BLaER1 treated with 17β-estradiol and CSF1 and Interleukin-3, amounts not matched to agents 10 nM and 100 nM (cell line): Measurements from ENCODE around the gene DHDH.

ENCODE experiments used
- H3K27ac ChIP-seq, 11 experiments: shearing (Covaris generic); formaldehyde crosslinking; 2 replicates each; pipeline ENCODE4 v1.8.1; 2022
- H3K27me3 ChIP-seq, 11 experiments: shearing (Covaris generic); formaldehyde crosslinking; 2 replicates each; pipeline ENCODE4 v1.8.1; 2022
- H3K36me3 ChIP-seq, 11 experiments: shearing (Covaris generic); formaldehyde crosslinking; 2 replicates each; pipeline ENCODE4 v1.8.1; 2022
- H3K4me1 ChIP-seq, 10 experiments: shearing (Covaris generic); formaldehyde crosslinking; 2 replicates each; pipeline ENCODE4 v1.8.1; 2022
- H3K4me2 ChIP-seq, 11 experiments: shearing (Covaris generic); formaldehyde crosslinking; 2 replicates each; pipeline ENCODE4 v1.8.1; 2022
- H3K4me3 ChIP-seq, 10 experiments: shearing (Covaris generic); formaldehyde crosslinking; 2 replicates each; pipeline ENCODE4 v1.8.1; 2022
- H3K9ac ChIP-seq, 11 experiments: shearing (Covaris generic); formaldehyde crosslinking; 2 replicates each; pipeline ENCODE4 v1.8.1; 2022
- H3K9me3 ChIP-seq, 11 experiments: shearing (Covaris generic); formaldehyde crosslinking; replicated peaks in 1 of 11; 2 replicates each; pipeline ENCODE4 v1.8.1; 2022
- H4K20me1 ChIP-seq, 11 experiments: shearing (Covaris generic); formaldehyde crosslinking; 2 replicates each; pipeline ENCODE4 v1.8.1; 2022
- Cebpa-rat ChIP-seq, 11 experiments: shearing (Covaris generic); IDR thresholded peaks; 2 replicates each; pipeline ENCODE4 v1.8.1; 2022

The DHDH gene

GRCh38 chr19:48934837-48935236, 1.3 kb downstream of the DHDH start:
- Histone ChIP-seq H3K27ac (no peak overlapping the region), H3K9ac (no peak overlapping the region), H3K9me3 (peaks cover 0 to 11% (median 0%) of the 10 kb centered on the region in 11 experiments; a peak in 6 of 22 replicates), H3K36me3 (no peaks in the 10 kb centered on the region), H4K20me1 (no peaks in the 10 kb centered on the region), H3K27me3 (peaks cover 12 to 27% (median 22%) of the 10 kb centered on the region in 11 experiments), H3K4me2 (no peak overlapping the region), H3K4me3 (no peak overlapping the region), H3K4me1 (peaks cover 6 to 28% (median 16%) of the 10 kb centered on the region in 10 experiments; a peak in 18 of 20 replicates)
- TF ChIP-seq Cebpa-rat (IDR thresholded peaks at IDR 0.05): no peak

GRCh38 chr19:48935864-48936263, 2.4 kb downstream of the DHDH start:
- peaks cover 6 to 21% (median 10%) of the 10 kb centered on the region in 11 experiments for H3K9me3 ChIP-seq
- H3K27me3 ChIP-seq: peaks cover 12 to 27% (median 22%) of the 10 kb centered on the region in 11 experiments
- H4K20me1 ChIP-seq: no peaks in the 10 kb centered on the region

GRCh38 chr19:48938256-48938655, 4.8 kb downstream of the DHDH start:
- peaks cover 4 to 15% (median 10%) of the 10 kb centered on the region in 11 experiments; a peak in 18 of 22 replicates for H3K27me3 ChIP-seq
- peaks cover 12 to 27% (median 18%) of the 10 kb centered on the region in 11 experiments for H3K9me3 ChIP-seq
- peak overlapping the region in 4 of 11 experiments; percentile 10 to 38 (median 16); a peak in 4 of 22 replicates for H3K4me2 ChIP-seq
- no peaks in the 10 kb centered on the region for H4K20me1 ChIP-seq
- H3K27ac ChIP-seq: no peak overlapping the region
- H3K9ac ChIP-seq: no peak overlapping the region
- no peak overlapping the region for H3K4me3 ChIP-seq
- H3K4me1 ChIP-seq: peaks cover under 1 to 26% (median 12%) of the 10 kb centered on the region in 10 experiments; a peak in 18 of 20 replicates
- H3K36me3 ChIP-seq: peaks cover 0 to 8% (median 0%) of the 10 kb centered on the region in 11 experiments; a peak in 2 of 22 replicates
- no peak for TF ChIP-seq Cebpa-rat (IDR thresholded peaks at IDR 0.05)

More at GRCh38 chr19:48935864-48936263, 2.4 kb downstream of the DHDH start:
- Histone ChIP-seq H3K4me3 (no peak overlapping the region), H3K9ac (no peak overlapping the region), H3K4me2 (no peak overlapping the region), H3K27ac (no peak overlapping the region), H3K4me1 (peaks cover 6 to 28% (median 16%) of the 10 kb centered on the region in 10 experiments; a peak in 18 of 20 replicates), H3K36me3 (peaks cover 0 to 6% (median 0%) of the 10 kb centered on the region in 11 experiments; a peak in 2 of 22 replicates)
- TF ChIP-seq Cebpa-rat (IDR thresholded peaks at IDR 0.05): no peak

GRCh38 chr19:48940902-48941301, 7.4 kb downstream of the DHDH start:
- no peak for TF ChIP-seq Cebpa-rat (IDR thresholded peaks at IDR 0.05)
- Histone ChIP-seq H3K36me3 (peaks cover 0 to 8% (median 0%) of the 10 kb centered on the region in 11 experiments; a peak in 2 of 22 replicates), H3K27me3 (no peaks in the 10 kb centered on the region), H3K4me2 (no peak overlapping the region), H3K27ac (no peak overlapping the region), H3K9ac (no peak overlapping the region), H4K20me1 (no peaks in the 10 kb centered on the region), H3K4me1 (peaks cover 0 to 35% (median 19%) of the 10 kb centered on the region in 10 experiments; a peak in 16 of 20 replicates), H3K9me3 (peaks cover 13 to 28% (median 18%) of the 10 kb centered on the region in 11 experiments), H3K4me3 (0 out of 20 replicates have a peak overlapping the region, but pooled peaks of 1 of the 10 experiments have one; percentile 14)

GRCh38 chr19:48943081-48943480, 9.6 kb downstream of the DHDH start:
- Histone ChIP-seq H3K27ac (no peak overlapping the region), H3K4me2 (peak overlapping the region in 4 of 11 experiments; percentile 60 to 82 (median 69); a peak in 6 of 22 replicates), H3K9me3 (peaks cover 34 to 46% (median 39%) of the 10 kb centered on the region in 11 experiments), H3K4me3 (no peak overlapping the region), H4K20me1 (no peaks in the 10 kb centered on the region), H3K27me3 (no peaks in the 10 kb centered on the region), H3K36me3 (peaks cover 0 to 19% (median 8%) of the 10 kb centered on the region in 11 experiments; a peak in 6 of 22 replicates), H3K4me1 (peaks cover 0 to 34% (median 19%) of the 10 kb centered on the region in 10 experiments; a peak in 16 of 20 replicates), H3K9ac (no peak overlapping the region)
- TF ChIP-seq Cebpa-rat (IDR thresholded peaks at IDR 0.05): no peak

- H3K27me3 ChIP-seq: no peaks in the 10 kb centered on the region
- H3K4me3 ChIP-seq: no peak overlapping the region
- H3K27ac ChIP-seq: no peak overlapping the region
- peaks cover 0 to 17% (median 11%) of the 10 kb centered on the region in 11 experiments; a peak in 8 of 22 replicates for H3K36me3 ChIP-seq
- peaks cover 48 to 54% (median 51%) of the 10 kb centered on the region in 11 experiments for H3K9me3 ChIP-seq
- no peaks in the 10 kb centered on the region for H4K20me1 ChIP-seq
- TF ChIP-seq Cebpa-rat (IDR thresholded peaks at IDR 0.05): no peak
- no peak overlapping the region for H3K9ac ChIP-seq
- peaks cover 11 to 41% (median 30%) of the 10 kb centered on the region in 10 experiments for H3K4me1 ChIP-seq
- peak overlapping the region in 1 of 11 experiments; percentile 63; a peak in 1 of 22 replicates for H3K4me2 ChIP-seq
Observed at GRCh38 chr19:48945415-48945814, 11.9 kb downstream of the DHDH start.

- H3K4me1 ChIP-seq: peaks cover 15 to 45% (median 34%) of the 10 kb centered on the region in 10 experiments
- H3K4me3 ChIP-seq: no peak overlapping the region
- H3K9me3 ChIP-seq: peaks cover 44 to 50% (median 47%) of the 10 kb centered on the region in 11 experiments
- H3K9ac ChIP-seq: no peak overlapping the region
- no peak for TF ChIP-seq Cebpa-rat (IDR thresholded peaks at IDR 0.05)
- H3K36me3 ChIP-seq: peaks cover 0 to 15% (median 9%) of the 10 kb centered on the region in 11 experiments; a peak in 8 of 22 replicates
- no peak overlapping the region for H3K4me2 ChIP-seq
- H3K27me3 ChIP-seq: no peaks in the 10 kb centered on the region
- H4K20me1 ChIP-seq: no peaks in the 10 kb centered on the region
- H3K27ac ChIP-seq: no peak overlapping the region
Observed at GRCh38 chr19:48945817-48946216, 12.3 kb downstream of the DHDH start.

- Histone ChIP-seq H3K4me1 (peaks cover 23 to 54% (median 43%) of the 10 kb centered on the region in 10 experiments), H3K9ac (no peak overlapping the region), H3K9me3 (peaks cover 35 to 42% (median 39%) of the 10 kb centered on the region in 11 experiments), H3K36me3 (peaks cover 0 to 15% (median 8%) of the 10 kb centered on the region in 11 experiments; a peak in 8 of 22 replicates), H3K27me3 (no peaks in the 10 kb centered on the region), H4K20me1 (no peaks in the 10 kb centered on the region), H3K4me3 (peak overlapping the region in 3 of 10 experiments; percentile 1 to 33 (median 32); a peak in 7 of 20 replicates), H3K27ac (no peak overlapping the region; a peak in 1 of 22 replicates), H3K4me2 (no peak overlapping the region)
- TF ChIP-seq Cebpa-rat (IDR thresholded peaks at IDR 0.05): no peak
Observed at GRCh38 chr19:48946463-48947257, 13.2 kb downstream of the DHDH start.

GRCh38 chr19:48947258-48947542, 13.7 kb downstream of the DHDH start:
- no peak for TF ChIP-seq Cebpa-rat (IDR thresholded peaks at IDR 0.05)
- Histone ChIP-seq H3K4me2 (no peak overlapping the region), H3K36me3 (peaks cover 0 to 15% (median 8%) of the 10 kb centered on the region in 11 experiments; a peak in 8 of 22 replicates), H3K27ac (no peak overlapping the region; a peak in 1 of 22 replicates), H3K4me1 (peaks cover 25 to 59% (median 47%) of the 10 kb centered on the region in 10 experiments), H4K20me1 (no peaks in the 10 kb centered on the region), H3K4me3 (peak overlapping the region in 3 of 10 experiments; percentile 1 to 33 (median 25); a peak in 7 of 20 replicates), H3K27me3 (no peaks in the 10 kb centered on the region), H3K9me3 (peaks cover 35 to 41% (median 39%) of the 10 kb centered on the region in 11 experiments), H3K9ac (no peak overlapping the region)
